Activated T-cell treated with anti-CD3 and anti-CD28 coated beads, Interleukin-2, amount 50 U/mL, for 24 hours (primary cell): ENCODE data around the gene NOSTRIN.
A peak's percentile ranks its signal among the peaks of the same experiment; 100 is the strongest.

Experiments used
- DNase-seq: peaks from one replicate; pipeline ENCODE4 v3.0.0-alpha.2; 2020
- H3K27ac Mint-ChIP-seq: 2 replicates; pipeline ENCODE4 v1.8.0; 2020; ENCODE audit warnings: mild to moderate bottlenecking, mixed read lengths
- H3K27me3 Mint-ChIP-seq: 2 replicates; pipeline ENCODE4 v1.8.0; 2020; ENCODE audit warnings: mixed read lengths
- H3K36me3 Mint-ChIP-seq: 2 replicates; pipeline ENCODE4 v1.8.0; 2020; ENCODE audit warnings: low read depth, mixed read lengths
- H3K4me1 Mint-ChIP-seq: 2 replicates; pipeline ENCODE4 v1.8.0; 2020; ENCODE audit warnings: low read depth, mixed read lengths
- H3K4me3 Mint-ChIP-seq: 2 replicates; pipeline ENCODE4 v1.8.0; 2020; ENCODE audit warnings: mild to moderate bottlenecking, moderate library complexity, mixed read lengths
- H3K9me3 Mint-ChIP-seq: 2 replicates; pipeline ENCODE4 v1.8.0; 2020; ENCODE audit warnings: mixed read lengths

Gene NOSTRIN

DNA sequence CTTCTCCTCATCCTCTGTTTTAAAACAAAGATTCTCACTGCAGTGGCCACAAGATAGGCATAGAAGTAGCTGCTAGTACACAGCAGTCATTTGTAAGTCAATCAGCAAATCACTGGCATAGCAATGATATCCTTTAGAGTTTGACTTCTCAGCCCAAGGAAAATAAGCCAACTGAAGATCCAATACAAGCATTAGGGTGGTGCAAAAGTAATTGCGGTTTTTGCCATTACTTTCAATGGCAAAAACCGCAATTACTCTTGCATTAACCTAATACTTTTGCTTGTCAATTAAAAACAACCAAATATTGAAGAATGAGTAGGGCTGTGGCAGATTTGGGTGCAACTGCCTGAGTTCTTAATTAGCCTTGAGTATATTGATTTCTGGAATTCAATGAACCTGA is 101.5 kb downstream of the NOSTRIN start:
- Mint-ChIP-seq H3K27me3 (peaks cover 25% of the 10 kb centered on the region), H3K4me3 (no peak overlapping the region), H3K36me3 (no peaks in the 10 kb centered on the region), H3K9me3 (no peaks in the 10 kb centered on the region), H3K4me1 (no peaks in the 10 kb centered on the region), H3K27ac (no peak overlapping the region)
- no peak for DNase-seq

DNA sequence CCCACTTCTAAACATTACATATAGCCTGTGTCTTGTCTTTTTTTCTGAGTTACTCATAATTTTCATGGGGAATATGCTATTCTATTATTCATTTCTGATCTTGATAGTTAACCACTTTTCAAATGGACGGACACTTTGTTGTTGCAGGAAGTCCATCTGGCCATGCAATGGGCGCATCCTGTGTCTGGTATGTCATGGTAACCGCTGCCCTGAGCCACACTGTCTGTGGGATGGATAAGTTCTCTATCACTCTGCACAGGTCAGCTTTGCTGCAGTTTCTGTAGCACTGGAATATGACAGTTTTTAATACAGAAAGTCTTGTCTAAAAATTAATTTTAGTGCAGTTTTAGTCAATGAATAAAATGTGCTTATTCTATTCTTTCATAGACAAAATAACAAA is 101.9 kb downstream of the NOSTRIN start:
- Mint-ChIP-seq H3K9me3 (no peaks in the 10 kb centered on the region), H3K27ac (no peak overlapping the region), H3K36me3 (no peaks in the 10 kb centered on the region), H3K4me1 (no peaks in the 10 kb centered on the region), H3K4me3 (no peak overlapping the region), H3K27me3 (peaks cover 22% of the 10 kb centered on the region)
- no peak for DNase-seq

DNA sequence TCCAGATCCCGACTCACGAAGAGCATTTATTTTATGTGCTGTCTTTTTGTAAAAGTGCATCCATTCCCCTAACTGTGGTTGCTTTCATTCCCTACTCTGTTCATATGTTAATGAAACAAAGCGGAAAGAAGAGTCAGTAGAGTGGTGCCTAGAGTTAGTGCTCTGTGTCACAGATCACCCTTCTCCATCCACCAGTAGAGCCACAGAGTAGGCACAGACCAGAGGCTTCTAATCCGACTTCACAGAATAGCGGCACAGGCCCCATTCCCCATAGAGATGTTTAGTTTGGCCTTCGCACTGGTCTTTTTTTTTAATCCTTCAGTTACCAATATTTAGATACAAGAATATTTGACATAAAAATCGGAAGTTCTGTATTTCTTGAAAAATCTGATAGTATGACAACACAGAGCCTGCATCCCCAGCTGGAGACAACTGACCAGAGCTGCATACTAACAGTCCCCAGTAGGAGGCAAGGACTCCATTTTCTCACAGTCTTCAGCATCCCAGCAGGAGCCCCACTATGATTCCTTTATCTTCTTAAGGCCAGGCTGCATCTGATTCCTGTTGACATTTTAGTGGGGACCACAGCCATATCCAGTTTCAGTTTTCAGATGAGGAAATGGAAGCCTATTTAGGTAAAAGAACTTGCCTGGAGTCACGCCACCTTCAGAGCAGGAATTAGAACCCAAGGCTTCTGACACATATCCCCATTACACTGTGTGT is 105.7 kb downstream of the NOSTRIN start:
- peaks cover 40% of the 10 kb centered on the region for H3K27me3 Mint-ChIP-seq
- H3K4me3 Mint-ChIP-seq, result no peak overlapping the region
- peaks cover 5% of the 10 kb centered on the region for H3K4me1 Mint-ChIP-seq
- H3K9me3 Mint-ChIP-seq, result no peaks in the 10 kb centered on the region
- no peak overlapping the region for H3K27ac Mint-ChIP-seq
- no peak for DNase-seq
- no peaks in the 10 kb centered on the region for H3K36me3 Mint-ChIP-seq

DNA sequence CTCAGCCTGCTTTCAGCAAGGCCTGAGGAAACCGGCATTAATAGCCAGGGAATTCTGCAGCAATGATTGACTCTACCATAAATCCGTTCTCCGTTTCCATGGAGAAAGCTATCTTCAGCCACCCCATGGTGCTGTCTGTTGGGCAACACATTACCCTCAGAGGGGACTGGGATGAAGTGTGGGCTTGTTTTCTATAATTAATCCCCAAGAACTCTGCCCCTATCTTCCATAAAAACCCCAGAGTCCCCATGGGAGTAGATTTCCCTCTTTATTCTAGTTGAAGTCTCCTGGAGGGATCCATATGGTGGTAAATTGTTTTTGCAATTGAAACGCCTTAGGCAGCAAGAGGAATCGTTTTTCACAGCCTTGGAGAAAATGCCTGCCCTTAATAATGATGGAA is 107.9 kb downstream of the NOSTRIN start:
- no peak for DNase-seq
- peaks cover 5% of the 10 kb centered on the region for H3K4me1 Mint-ChIP-seq
- H3K9me3 Mint-ChIP-seq, result no peaks in the 10 kb centered on the region
- H3K4me3 Mint-ChIP-seq, result no peak overlapping the region
- H3K27me3 Mint-ChIP-seq, result peaks cover 38% of the 10 kb centered on the region
- H3K36me3 Mint-ChIP-seq, result no peaks in the 10 kb centered on the region
- H3K27ac Mint-ChIP-seq, result no peak overlapping the region

DNA sequence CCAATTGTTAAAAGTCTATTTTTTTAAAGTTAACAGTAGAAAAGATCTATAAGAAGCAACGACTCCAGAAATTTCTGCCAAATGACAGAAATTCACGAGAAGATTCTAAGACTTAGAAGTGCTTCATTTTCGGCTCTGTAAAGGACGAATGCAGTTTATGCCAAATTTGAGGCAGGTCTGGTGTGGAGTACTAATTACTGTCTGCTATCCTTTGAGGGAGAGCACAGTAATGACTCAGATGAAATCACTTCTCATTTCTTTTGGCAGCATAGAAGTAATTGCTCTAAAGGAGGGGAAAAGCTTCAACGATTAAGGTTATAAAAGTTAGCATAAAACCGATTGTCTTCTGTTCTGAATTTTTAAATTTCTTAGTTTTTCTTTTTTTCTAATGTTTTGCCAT is 110.0 kb downstream of the NOSTRIN start:
- peaks cover 17% of the 10 kb centered on the region for H3K4me1 Mint-ChIP-seq
- H3K27ac Mint-ChIP-seq, result no peak overlapping the region
- peak overlapping the region; percentile 36 for H3K4me3 Mint-ChIP-seq
- no peaks in the 10 kb centered on the region for H3K36me3 Mint-ChIP-seq
- H3K27me3 Mint-ChIP-seq, result peaks cover 31% of the 10 kb centered on the region
- no peak for DNase-seq
- peaks cover 8% of the 10 kb centered on the region for H3K9me3 Mint-ChIP-seq

DNA sequence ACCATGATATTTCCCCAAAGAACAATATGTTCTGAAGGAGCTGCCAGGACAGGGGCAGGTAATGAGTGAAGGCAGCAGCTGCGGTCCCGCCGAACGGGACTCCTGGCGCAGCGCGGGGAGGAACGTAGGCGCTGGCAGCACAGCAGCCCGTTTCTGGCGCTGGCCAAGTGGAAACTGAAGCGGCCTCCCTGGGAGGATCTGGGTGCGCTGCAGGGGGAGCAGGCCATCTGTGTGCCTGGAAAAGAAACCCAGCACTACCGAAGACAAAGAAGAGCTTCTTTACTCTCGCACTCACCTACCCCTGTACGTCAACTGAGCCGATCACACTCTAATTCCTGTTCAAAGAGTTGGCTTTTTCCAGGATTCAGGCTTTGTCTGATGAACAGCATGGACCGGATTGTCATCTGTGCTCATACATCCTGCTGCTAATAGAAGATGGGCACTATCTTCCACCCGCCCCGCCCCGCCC is 110.5 kb downstream of the NOSTRIN start:
- Mint-ChIP-seq H3K9me3 (peaks cover 8% of the 10 kb centered on the region), H3K27me3 (peaks cover 31% of the 10 kb centered on the region), H3K36me3 (no peaks in the 10 kb centered on the region), H3K27ac (no peak overlapping the region), H3K4me3 (peak overlapping the region; percentile 36), H3K4me1 (peaks cover 17% of the 10 kb centered on the region)
- DNase-seq, result no peak

DNA sequence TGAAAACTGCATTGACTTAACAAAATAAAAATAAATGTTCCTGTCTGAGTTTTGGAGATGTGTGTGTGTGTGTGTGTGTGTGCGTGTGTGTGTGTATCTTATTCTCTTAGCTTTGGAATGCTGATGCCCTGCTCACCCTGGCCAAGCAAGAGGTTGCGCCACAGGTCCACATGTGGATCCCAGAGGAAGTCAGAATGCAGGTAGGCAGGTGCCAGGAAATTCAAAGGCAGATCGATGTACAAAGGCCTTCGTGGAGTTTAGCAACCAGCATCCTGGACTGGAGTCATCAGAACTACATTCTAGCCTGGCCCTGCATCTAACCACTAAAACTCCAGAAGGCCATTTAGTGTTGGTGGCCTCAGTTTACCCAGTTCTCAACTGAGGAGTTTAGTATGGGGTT is 111.1 kb downstream of the NOSTRIN start:
- H3K9me3 Mint-ChIP-seq, result peaks cover 8% of the 10 kb centered on the region
- DNase-seq, result no peak
- no peaks in the 10 kb centered on the region for H3K36me3 Mint-ChIP-seq
- no peak overlapping the region for H3K4me3 Mint-ChIP-seq
- peaks cover 31% of the 10 kb centered on the region for H3K27me3 Mint-ChIP-seq
- no peak overlapping the region for H3K27ac Mint-ChIP-seq
- H3K4me1 Mint-ChIP-seq, result peaks cover 17% of the 10 kb centered on the region
